Vagina (tissue), 2 donors: ENCODE measurements around the gene ZNF708.

Experiments used
- POLR2AphosphoS5 ChIP-seq, 2 donors: sonication (generic); formaldehyde crosslinking; IDR thresholded peaks; one replicate each; pipeline ENCODE4 v1.9.0; 2017; ENCODE audit warnings: antibody characterized with exemption in 2 of 2, mild to moderate bottlenecking in 2 of 2, low read depth in 1 of 2; ENCODE audit not compliant: insufficient read depth in 1 of 2
- TF ChIP-seq, protein P1 (sequence below), 3 experiments: fragments of 450-650 bp in 2 of 3; fragments of 200-600 bp in 1 of 3; sonication (generic) in 1 of 3; IDR thresholded peaks; one replicate each; pipeline ENCODE4 v1.5.1; 2017 to 2019; ENCODE audit warnings: antibody characterized with exemption in 3 of 3, mild to moderate bottlenecking in 2 of 3, moderate library complexity in 2 of 3

GRCh38 chr19:21317821-21318220 is 11.4 kb downstream of the ZNF708 start:
- TF ChIP-seq, protein P1, sequence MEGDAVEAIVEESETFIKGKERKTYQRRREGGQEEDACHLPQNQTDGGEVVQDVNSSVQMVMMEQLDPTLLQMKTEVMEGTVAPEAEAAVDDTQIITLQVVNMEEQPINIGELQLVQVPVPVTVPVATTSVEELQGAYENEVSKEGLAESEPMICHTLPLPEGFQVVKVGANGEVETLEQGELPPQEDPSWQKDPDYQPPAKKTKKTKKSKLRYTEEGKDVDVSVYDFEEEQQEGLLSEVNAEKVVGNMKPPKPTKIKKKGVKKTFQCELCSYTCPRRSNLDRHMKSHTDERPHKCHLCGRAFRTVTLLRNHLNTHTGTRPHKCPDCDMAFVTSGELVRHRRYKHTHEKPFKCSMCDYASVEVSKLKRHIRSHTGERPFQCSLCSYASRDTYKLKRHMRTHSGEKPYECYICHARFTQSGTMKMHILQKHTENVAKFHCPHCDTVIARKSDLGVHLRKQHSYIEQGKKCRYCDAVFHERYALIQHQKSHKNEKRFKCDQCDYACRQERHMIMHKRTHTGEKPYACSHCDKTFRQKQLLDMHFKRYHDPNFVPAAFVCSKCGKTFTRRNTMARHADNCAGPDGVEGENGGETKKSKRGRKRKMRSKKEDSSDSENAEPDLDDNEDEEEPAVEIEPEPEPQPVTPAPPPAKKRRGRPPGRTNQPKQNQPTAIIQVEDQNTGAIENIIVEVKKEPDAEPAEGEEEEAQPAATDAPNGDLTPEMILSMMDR (IDR thresholded peaks at IDR 0.05): no peak
- TF ChIP-seq POLR2AphosphoS5 (IDR thresholded peaks at IDR 0.05; ENCODE audit: insufficient read depth in 1 of 2, low read depth in 1 of 2): no peak
